Urothelium cell line (cell line): ENCODE measurements around the gene PBX4.

Experiments
- DNase-seq: peaks from one replicate; pipeline ENCODE4 v3.0.0; 2011; ENCODE audit warnings: low spot score, mixed read lengths
- FAIRE-seq: peaks from 2 replicates; lab custom pipeline; 2011; peaks lifted over from hg19 to GRCh38; lab: Jason Lieb, UNC

The PBX4 gene

DNA sequence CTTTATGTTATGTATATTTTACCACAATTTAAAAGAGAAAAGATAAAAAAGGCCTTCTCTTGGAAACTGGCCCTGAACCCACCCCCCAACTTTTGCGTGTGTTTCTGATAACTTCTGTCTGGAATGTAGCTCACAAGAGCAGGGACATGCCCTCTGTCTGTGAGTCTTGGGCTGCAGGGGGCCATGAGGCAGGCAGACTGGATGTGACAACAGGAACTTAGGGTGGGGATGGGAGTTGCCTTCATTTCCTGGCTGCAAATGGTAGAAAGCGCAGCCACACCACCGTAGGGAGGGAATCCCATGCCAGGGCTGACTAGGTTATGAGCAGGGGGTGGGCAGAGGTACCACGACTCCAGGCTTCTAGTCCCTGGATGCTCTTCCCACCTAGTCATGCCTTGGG, 58.6 kb downstream of the PBX4 start:
- FAIRE-seq (no peak), DNase-seq (no peak)

DNA sequence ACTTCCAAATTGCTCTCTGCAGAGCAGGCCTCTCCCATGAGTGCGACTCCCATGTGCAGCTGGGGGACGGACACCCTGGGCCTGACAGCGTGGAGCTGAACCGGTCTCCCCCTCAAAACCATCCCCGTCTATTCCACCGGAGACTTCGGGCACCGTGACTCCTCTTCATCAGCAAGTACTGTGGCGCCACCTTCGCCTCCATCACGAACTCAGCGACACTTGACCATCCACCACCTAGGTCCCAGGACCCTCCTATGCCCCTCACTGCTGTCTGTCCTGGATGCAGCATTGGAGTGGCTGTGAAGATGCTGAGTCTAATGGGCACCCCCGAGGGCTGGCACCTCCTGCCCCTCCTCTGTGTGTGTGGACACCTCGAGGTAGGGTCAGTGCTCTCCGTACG, 59.9 kb downstream of the PBX4 start:
- DNase-seq (no peak), FAIRE-seq (no peak)

DNA sequence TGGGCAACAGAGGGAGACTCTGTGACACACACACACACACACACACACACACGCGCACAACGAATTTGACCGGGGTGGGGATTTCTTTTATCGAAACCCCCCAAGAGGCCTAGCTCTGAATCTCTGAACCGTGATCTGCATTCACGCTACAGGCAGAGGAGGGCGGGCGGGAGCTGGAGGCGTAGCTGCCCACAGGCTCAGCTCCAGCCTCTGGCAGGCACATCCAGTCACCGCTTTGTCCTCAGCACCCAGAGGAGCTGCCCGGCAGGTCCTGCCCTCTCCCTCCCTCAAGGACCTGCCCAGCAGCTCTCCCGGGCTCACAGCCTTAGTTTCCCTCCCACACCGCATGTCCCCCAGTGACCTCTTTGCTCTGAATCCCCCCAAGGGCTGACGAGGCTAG, 60.4 kb downstream of the PBX4 start:
- no peak for FAIRE-seq

DNA sequence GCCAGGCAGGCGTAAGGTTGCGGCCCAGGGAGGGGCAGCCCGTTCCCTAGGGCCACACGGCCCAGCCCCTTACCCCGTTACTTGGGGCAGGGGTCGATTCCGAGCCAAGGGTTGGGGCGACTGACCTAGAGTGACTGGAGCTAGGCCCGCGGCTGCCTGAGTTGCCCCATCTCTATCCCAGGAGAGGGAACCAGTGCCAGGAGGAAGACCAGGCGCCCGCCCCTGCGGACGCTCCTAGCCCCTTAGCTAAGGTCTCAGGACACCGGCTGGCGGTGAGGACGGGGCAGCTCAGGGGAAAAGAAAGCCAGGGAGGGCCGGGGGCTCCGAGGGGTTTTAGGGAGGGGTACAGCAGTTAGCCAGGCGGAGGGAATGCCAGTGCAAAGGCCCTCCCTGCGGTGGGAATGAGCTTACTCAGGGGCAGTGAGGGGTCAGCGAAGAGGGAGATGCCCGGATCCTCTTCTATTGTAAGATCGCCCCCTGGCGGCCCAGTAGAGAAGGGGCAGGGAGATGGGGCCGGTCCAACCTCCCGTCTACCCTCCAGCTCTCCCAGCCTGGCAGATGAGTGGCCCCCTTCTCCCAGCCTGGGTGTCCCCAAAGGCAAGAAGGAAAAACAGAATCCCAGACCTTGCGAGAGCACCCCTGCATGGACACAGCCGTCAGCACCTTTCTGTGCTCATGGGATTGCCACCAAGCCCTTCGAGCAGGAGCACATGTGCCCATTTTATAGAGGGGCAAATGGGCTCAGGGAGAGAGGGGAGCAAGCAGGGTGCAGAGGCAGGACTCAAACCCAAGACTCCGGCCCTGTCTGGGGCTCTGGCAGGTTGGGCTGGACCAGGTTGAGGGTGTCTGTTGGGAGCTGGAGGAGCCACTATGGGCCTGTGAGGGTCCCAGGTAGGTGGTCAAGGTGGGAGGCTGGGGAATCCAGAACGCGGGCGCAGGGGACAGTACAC, 64.1 kb downstream of the PBX4 start:
- FAIRE-seq, result no peak
- DNase-seq, result peak; percentile 40

More for the DNA sequence above, 60.4 kb downstream of the PBX4 start:
- DNase-seq, result no peak

DNA sequence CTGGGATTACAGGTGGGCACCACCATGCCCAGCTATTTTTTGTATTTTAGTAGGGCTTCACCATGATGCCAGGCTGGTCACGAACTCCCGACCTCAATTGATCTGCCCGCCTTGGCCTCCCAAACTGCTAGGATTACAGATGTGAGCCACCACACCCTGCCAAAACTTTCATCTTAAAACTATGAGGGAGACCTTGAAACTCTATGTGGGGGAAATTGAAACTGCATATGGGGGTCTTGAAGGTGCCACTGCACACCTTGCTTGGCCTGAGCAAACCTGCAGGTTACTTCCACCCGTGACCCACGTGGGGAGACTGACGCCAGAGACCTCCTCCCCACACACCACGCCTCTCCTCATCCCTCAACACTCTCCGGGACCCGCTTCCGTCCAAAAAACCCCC, 64.8 kb downstream of the PBX4 start:
- FAIRE-seq, result no peak
- no peak for DNase-seq

DNA sequence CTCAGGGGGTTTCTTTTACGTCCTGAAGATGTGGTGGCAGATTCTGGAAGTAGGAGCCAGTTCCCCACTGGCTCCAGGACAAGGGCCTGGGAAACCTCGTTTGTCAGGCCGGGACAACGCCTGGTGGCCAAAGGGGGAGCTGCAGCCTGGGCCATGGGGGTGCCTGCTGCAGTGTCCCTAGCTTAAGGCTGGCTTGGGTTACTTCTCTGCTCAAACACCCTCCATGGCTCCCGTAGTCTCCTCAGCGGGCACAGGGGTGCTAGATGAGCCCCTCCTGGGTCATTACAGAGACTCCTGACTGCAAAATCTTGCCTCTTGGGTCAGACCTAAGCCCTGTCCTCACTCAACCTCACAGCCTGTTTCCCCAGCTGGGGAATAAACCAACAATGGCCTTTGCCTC, 65.7 kb downstream of the PBX4 start:
- FAIRE-seq (no peak), DNase-seq (peak; percentile 29)

DNA sequence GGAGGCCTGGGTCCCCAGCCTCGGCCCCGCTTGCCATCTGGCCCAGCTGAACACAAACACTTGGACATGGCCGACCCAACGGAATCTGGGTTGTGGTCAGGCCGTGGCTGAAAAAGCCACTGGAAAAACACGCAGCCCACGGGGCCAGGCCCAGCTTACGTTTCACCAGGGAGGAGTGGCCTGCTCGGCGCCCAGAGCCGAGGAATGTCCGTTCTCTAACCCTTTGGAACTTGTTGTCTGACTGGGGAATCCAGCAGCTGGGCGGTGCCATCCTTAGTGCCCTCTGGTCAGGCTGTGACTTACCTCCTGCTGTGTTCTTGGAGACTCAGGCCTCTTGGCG, 66.7 kb downstream of the PBX4 start:
- no peak for FAIRE-seq

DNA sequence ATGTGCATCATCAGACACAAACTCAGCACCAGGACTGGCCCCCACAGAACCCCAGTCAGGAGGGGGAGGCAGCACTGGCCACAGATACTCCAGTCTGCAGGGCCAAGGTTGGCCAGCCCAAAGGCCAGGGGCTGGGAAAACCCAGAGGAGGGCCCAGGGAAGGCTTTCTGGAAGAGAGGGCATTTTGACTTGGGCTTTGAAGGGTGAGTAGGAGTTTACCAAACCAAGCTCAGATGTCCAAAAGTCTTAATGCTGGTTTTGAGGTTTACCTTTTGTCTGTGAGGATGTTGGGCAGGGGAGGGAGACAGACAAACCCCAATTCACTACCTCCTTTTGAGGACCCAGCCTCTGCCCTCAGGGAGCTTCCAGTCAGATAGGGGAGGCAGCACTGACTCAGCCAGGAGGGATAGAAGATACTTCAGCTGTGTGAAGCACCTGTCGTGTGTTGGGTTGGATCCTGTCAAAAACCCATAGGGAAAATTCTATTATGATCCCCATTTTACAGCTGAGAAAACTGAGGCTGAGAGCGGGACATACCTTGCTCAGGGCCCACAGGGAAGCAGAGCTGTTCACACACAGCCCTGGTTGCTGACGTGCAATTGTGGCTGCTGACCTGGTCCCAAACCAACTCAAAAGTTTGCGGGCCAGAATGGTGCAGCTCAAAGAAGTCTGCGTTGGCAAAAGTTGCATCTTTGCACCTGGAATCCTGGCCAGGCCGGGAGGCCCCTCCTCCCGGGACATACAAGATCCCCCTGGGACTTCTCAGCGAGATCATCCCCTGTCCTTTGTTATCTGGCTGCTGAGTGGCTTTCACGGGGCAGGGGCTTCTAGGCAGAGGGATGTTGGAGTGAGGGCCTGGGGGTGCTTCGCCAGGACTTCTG, 67.3 kb downstream of the PBX4 start:
- DNase-seq, result no peak
- no peak for FAIRE-seq

More for the DNA sequence above, 66.7 kb downstream of the PBX4 start:
- no peak for DNase-seq

DNA sequence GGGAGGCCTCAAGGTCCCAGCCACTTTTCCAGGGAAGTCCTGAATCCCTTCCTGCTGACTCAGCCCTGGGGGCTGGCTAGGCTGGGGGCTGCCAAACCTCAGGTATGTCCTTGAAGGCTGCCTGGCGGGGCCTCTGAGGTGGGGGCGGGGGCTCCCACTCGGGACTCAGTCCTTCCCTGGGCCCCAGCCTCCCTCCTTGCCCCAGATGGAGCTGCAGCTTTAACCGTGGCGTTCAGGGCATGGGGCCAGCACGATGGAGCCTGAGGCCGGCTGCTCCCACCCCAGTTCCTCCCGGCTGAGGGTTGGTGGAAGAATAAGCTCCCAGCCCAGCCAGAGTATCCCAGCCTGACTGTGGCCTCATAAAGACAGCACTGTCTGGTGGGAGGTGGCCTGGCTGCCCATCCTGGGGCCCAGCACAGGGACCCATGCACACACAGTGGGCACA, 68.0 kb downstream of the PBX4 start:
- no peak for FAIRE-seq
- DNase-seq, result peak; percentile 51

DNA sequence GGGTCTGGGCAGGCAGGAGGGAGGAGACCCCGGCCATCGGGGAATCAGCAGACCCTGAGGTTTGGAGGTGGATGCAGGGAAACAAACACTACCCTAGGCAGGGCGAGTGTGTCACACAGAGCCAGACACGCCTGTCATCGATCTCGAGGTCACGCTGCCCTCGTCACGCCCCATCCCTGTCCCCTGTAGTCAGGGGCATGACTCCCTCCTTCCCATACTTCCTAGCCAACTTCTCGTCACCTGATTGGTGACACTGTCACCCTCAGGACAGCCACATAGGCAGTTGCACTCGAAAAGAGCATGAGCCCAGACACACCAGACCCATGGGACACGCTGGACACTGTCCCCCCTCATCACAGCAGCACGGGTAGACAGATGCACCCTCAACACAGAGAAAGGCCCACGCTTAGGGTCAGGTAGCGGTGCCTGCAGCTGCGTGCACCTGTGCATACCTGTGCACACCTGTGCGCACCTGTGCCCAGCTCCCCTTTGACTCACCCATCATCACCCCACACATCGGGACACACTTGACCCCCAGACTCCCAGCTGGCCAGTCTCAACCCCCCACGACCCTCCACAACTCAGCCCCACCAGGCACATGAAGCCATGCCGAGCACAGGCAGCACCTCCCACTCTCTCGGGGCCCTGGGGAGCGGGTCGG, 68.6 kb downstream of the PBX4 start:
- DNase-seq (no peak), FAIRE-seq (no peak)

DNA sequence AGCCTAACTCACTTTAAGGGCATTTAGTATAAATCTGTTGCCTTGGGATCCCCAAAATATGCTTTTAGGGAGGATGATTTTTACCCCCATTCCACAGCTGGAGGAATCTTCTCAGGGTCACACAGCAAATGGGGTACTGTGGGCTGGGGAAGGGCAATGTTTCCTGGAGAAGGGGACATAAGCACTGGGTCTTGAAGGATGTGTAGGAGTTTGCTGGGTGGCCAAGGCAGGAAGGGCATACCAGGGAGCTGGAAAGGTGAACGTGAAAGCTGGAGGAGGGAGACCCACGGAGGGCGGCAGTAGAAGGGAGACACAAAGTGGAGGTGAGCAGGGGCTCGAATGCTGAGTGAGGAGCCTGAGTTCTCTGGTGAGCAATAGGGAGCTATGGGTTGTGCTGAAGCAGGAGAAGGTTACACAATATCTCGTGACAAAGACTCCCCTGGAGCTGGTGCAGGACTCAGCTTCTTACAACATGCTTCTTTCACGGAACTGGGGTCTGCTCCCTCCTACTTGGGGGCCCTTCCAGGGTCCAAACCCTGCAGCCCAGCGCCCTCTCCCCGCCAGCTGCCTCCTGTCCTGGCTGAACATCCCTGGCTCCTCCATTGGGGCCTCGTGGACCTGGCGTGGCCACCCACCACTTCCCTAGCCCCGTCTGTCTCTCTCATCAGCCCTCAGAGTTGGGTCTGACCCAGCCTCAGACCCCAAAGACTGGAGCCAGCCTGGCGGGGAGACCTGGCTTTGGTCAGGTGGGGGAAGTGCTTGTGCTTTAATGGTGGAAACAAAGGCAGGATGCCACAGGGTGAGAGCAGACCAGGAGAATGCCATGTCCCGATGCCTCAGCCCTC, 69.3 kb downstream of the PBX4 start:
- DNase-seq, result no peak
- no peak for FAIRE-seq

DNA sequence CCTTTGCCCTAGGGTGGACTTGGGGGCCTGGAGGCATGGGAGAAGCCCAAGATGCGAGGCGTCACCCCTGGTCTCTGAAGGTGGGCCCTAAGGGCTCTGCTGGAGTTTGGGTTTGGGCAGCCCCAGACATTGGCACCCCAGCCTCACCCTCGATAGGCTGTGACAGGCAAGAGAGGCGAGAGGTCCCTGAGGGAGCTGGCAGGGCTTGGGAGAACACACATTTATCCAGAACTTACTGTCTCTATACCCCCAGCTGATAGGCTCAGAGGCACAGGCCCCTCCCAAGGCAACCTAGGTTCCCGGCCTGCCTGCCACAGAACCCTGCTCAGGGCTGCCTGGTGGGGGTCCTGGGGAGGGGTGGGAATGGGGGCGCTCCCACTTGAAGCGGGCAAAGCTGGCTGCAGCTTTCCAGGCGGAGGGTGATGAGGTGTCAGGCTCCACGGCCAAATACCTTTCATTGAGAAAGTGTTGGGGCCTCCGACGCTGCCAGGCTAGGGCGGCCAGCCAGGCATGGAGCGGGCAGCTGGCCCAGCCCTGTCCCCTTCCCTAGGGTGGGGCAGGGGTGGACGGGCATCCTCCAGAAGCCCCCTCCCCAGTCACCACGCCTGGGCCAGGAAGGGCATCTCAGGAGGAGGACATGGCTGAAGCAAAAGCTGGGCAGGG, 70.7 kb downstream of the PBX4 start:
- DNase-seq (no peak), FAIRE-seq (no peak)

DNA sequence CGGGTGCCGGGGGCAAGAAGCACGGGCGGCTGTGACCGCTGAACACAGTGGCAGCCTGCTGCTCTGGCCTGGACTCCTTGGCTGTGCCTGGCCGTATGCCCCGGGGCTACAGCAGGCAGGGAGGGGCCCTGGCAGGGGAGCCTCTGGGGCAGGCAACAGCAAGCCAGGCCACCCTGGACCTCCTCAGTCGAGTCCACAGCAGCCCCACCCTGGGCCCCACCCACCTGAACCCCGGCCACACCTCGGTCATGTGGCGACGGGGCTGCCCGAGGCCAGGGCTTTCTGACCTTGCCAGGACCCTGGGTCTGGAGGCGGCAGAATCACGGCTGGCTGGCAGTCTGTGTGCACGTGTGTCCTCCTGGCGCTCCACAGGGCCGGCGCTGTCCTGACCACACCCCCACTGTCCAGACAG, 71.7 kb downstream of the PBX4 start:
- no peak for DNase-seq
- no peak for FAIRE-seq

DNA sequence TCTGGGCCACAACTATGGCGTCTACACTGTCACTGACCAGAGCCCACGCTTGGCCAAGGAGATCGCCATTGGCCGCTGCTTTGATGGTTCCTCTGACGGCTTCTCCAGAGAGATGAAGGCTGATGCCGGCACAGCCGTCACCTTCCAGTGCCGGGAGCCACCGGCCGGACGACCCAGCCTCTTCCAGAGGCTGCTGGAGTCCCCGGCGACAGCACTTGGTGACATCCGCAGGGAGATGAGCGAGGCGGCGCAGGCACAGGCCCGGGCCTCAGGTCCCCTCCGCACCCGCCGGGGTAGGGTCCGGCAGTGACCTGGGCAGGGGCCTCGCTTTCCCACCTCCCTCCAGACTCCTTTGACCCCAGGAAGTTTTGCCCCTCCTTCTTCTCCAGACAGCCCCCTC, 72.8 kb downstream of the PBX4 start:
- FAIRE-seq, result no peak

DNA sequence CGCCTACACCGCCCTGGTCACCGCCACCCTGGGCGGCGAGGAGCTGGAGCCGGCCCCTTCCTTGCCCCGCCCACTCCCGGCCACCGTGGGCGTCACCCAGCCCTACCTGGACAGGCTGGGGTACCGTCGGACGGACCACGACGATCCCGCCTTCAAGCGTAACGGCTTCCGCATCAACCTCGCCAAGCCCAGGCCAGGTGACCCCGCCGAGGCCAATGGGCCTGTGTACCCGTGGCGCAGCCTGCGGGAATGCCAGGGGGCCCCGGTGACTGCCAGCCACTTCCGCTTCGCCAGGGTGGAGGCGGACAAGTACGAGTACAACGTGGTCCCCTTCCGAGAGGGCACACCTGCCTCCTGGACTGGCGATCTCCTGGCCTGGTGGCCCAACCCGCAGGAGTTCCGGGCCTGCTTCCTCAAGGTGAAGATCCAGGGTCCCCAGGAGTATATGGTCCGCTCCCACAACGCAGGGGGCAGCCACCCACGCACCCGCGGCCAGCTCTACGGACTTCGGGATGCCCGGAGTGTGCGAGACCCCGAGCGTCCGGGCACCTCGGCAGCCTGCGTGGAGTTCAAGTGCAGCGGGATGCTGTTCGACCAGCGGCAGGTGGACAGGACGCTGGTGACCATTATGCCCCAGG, 73.4 kb downstream of the PBX4 start:
- no peak for DNase-seq
- FAIRE-seq, result no peak

More for the DNA sequence above, 72.8 kb downstream of the PBX4 start:
- DNase-seq, result no peak

DNA sequence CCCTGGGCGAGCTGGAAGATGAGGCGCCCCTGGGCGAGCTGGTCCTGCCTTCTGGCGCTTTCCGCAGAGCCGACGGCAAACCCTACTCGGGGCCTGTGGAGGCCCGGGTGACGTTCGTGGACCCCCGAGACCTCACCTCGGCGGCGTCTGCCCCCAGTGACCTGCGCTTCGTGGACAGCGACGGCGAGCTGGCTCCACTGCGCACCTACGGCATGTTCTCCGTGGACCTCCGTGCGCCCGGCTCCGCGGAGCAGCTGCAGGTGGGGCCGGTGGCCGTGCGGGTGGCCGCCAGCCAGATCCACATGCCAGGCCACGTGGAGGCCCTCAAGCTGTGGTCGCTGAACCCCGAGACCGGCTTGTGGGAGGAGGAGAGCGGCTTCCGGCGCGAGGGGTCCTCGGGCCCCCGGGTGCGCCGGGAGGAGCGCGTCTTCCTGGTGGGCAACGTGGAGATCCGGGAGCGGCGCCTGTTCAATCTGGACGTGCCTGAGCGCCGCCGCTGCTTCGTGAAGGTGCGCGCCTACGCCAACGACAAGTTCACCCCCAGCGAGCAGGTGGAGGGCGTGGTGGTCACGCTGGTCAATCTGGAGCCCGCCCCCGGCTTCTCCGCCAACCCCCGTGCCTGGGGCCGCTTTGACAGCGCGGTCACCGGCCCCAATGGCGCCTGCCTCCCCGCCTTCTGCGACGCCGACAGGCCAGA, 74.1 kb downstream of the PBX4 start:
- no peak for FAIRE-seq

DNA sequence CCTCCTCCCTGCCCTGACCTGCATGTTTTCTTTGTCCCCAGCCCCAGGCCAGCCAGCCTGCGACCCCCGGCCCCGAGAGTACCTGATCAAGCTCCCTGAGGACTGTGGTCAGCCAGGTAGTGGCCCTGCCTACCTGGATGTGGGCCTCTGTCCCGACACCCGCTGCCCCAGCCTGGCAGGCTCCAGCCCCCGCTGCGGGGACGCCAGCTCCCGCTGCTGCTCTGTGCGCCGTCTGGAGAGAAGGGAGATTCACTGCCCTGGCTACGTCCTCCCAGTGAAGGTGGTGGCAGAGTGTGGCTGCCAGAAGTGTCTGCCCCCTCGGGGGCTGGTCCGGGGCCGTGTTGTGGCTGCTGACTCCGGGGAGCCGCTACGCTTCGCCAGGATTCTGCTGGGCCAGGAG, 74.8 kb downstream of the PBX4 start:
- DNase-seq (no peak), FAIRE-seq (no peak)

More for the DNA sequence above, 74.1 kb downstream of the PBX4 start:
- no peak for DNase-seq

DNA sequence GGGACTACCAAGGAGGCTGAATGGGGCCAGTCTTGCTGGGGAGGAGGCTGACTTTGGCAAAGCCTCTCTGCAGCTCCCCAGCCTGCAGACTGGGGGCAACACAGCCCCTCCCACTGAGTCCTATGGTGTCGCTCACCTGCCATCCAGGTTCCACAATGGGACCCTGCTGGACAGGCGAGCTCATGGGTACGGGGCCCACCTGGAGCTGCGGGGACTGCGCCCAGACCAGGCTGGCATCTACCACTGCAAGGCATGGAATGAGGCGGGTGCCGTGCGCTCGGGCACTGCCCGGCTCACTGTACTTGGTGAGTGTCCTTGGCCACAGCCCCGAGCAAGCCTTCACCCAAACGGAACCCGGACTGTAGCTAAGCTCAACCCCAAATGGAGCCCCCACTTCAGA, 75.4 kb downstream of the PBX4 start:
- FAIRE-seq (no peak), DNase-seq (no peak)

DNA sequence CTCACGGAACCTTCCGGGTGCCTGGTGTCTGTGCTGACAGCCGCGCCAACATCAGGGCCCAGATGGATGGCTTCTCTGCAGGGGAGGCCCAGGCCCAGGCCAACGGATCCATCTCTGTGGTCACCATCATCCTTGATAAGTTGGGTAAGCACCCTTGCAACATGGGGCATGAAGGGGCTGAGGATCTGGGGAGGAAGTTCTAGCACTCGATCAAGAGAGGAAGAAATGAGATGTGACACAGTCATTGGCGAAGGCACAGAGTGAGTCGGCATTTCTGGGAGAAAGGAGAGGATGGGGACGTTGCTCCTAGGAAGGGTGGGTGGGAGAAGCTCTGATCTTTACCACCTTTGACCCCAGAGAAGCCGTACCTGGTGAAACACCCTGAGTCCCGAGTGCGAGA, 76.0 kb downstream of the PBX4 start:
- no peak for DNase-seq
- FAIRE-seq, result no peak
